SU-DHL-6 (cell line): Measurements from ENCODE around the gene ITFG1.

Source experiments
- EZH2phosphoT487 ChIP-seq: fragments of 200-600 bp; sonication (generic), shearing (Covaris generic); conservative IDR thresholded peaks from 2 replicates; pipeline ENCODE4 v1.6.1; 2018; ENCODE audit warnings: mild to moderate bottlenecking, antibody characterized with exemption, low read length, moderate library complexity, mixed read lengths
- TF ChIP-seq, protein P1 (sequence below): fragments of 200-600 bp; sonication (generic); IDR thresholded peaks from one replicate; pipeline ENCODE4 v1.5.1; 2017; ENCODE audit warnings: antibody characterized with exemption, mild to moderate bottlenecking, low read length, moderate library complexity; ENCODE audit not compliant: insufficient read depth, poor library complexity, severe bottlenecking

DNA sequence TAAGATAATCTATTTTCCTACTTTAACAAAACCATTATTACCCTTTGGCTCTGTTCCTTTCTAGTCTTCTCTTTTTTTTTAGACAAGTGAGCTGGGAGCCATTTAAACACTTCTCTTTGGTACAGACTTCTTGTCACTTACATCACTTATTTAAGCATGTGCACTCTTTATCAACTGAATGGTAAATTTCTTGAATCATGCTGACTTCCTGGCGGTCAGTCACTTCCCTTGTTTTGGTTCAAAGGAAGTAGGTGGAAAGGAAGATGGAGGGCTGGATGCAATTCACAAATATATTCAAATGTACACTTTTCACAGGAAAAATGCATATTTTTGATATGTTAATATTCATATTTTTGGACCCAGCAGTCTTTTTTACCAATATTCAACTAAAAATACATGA, 97.1 kb downstream of the ITFG1 start:
- TF ChIP-seq, protein P1, sequence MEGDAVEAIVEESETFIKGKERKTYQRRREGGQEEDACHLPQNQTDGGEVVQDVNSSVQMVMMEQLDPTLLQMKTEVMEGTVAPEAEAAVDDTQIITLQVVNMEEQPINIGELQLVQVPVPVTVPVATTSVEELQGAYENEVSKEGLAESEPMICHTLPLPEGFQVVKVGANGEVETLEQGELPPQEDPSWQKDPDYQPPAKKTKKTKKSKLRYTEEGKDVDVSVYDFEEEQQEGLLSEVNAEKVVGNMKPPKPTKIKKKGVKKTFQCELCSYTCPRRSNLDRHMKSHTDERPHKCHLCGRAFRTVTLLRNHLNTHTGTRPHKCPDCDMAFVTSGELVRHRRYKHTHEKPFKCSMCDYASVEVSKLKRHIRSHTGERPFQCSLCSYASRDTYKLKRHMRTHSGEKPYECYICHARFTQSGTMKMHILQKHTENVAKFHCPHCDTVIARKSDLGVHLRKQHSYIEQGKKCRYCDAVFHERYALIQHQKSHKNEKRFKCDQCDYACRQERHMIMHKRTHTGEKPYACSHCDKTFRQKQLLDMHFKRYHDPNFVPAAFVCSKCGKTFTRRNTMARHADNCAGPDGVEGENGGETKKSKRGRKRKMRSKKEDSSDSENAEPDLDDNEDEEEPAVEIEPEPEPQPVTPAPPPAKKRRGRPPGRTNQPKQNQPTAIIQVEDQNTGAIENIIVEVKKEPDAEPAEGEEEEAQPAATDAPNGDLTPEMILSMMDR = no peak
- no peak for TF ChIP-seq EZH2phosphoT487
